Uterus (tissue), 4 donors: ENCODE results near the gene ZDHHC1. TPM values are rescaled to one million over a fixed set of nuclear protein-coding genes. Genes with fewer than 3 reads are reported as not detected.

Experiments
- DNase-seq, 2 donors: peaks; one replicate each; pipeline ENCODE4 v3.0.0-alpha.2; 2019 to 2020
- H3K27ac ChIP-seq, 2 donors: fragments of 200-600 bp; sonication (generic); 1 replicate in 1 of 2; 2 replicates in 1 of 2; pipeline ENCODE4 v1.5.1; 2016 to 2018
- H3K27me3 ChIP-seq, 2 donors: fragments of 200-600 bp; sonication (generic); one replicate each; pipeline ENCODE4 v1.5.1; 2018 to 2019; ENCODE audit warnings: control low read depth in 1 of 2
- H3K36me3 ChIP-seq, 2 donors: fragments of 200-600 bp; sonication (generic); one replicate each; pipeline ENCODE4 v1.5.1; 2019; ENCODE audit warnings: control low read depth in 1 of 2
- H3K4me1 ChIP-seq, 2 donors: fragments of 200-600 bp; sonication (generic); one replicate each; pipeline ENCODE4 v1.5.1; 2018 to 2019; ENCODE audit warnings: control low read depth in 1 of 2
- H3K4me3 ChIP-seq, 2 donors: fragments of 200-600 bp; sonication (generic); 1 replicate in 1 of 2; 2 replicates in 1 of 2; pipeline ENCODE4 v1.5.1; 2018 to 2019; ENCODE audit warnings: mild to moderate bottlenecking in 1 of 2
- H3K9me3 ChIP-seq, 2 donors: fragments of 200-600 bp; sonication (generic); one replicate each; pipeline ENCODE4 v1.5.1; 2019; ENCODE audit warnings: control low read depth in 1 of 2
- CTCF ChIP-seq, 4 experiments: fragments of 200-600 bp in 2 of 4; fragments of 450-650 bp in 2 of 4; sonication (generic) in 2 of 4; IDR thresholded peaks; one replicate each; pipeline ENCODE4 v1.5.1; 2016 to 2019; ENCODE audit warnings: antibody characterized with exemption in 4 of 4, mild to moderate bottlenecking in 2 of 4, moderate library complexity in 1 of 4
- POLR2A ChIP-seq, 2 donors: fragments of 450-650 bp; IDR thresholded peaks; one replicate each; pipeline ENCODE4 v1.6.1; 2016; ENCODE audit warnings: antibody characterized with exemption in 2 of 2, mild to moderate bottlenecking in 1 of 2, moderate library complexity in 1 of 2
- intact Hi-C: fragments of 100-400 bp; cut with DNase I; formaldehyde crosslinking; loops from one replicate; pipeline ENCODE4 v1.15.1; 2023; ENCODE audit warnings: low total_unique reads
- total RNA-seq, 4 donors: library from RNA; depleted of rRNA in 3 of 4; stranded (reverse); fragments of >200 nt in 3 of 4; gene quantifications; one replicate each; pipeline versions ENCODE4 v1.1.0 to v1.2.4, GENCODE V29; 2014 to 2023
- donor health status: DM: yes; HTN: yes; CAD: no.

ZDHHC1 gene
- total RNA-seq, 4 donors from 2014 or later: 14.7 to 30.6 (median 25.6) TPM

GRCh38 chr16:67430977-67431774 lies 14.9 kb upstream of the ZDHHC1 start, which contains the start of gene HSD11B2:
HSD11B2 (plus strand) TSS chr16:67431121; CDS start chr16:67431249, 128 bp downstream.
- peak; percentile 52 to 74 for DNase-seq
- H3K36me3 ChIP-seq: no peaks in the 10 kb centered on the region
- H3K27me3 ChIP-seq: no peaks in the 10 kb centered on the region
- H3K9me3 ChIP-seq: no peaks in the 10 kb centered on the region
- H3K4me1 ChIP-seq: peaks cover 0 to 21% of the 10 kb centered on the region in 2 donors
- intact Hi-C loops: no loop called here
- TF ChIP-seq CTCF (IDR thresholded peaks at IDR 0.05) (peak in 3 of 4 experiments; percentile 3 to 14 (median 13)), POLR2A (IDR thresholded peaks at IDR 0.05) (peak in 1 of 2 donors; percentile 37)
- H3K4me3 ChIP-seq: peak within 1 kb of the TSS; percentile 42 to 44
- peak within 1 kb of the TSS; percentile 59 to 76 for H3K27ac ChIP-seq

GRCh38 chr16:67430504-67430976 lies 14.3 kb upstream of the ZDHHC1 start:
- Histone ChIP-seq H3K4me3 (peak overlapping the region; percentile 42 to 44), H3K4me1 (peaks cover 0 to 21% of the 10 kb centered on the region in 2 donors), H3K27ac (peak overlapping the region; percentile 59 to 76), H3K27me3 (no peaks in the 10 kb centered on the region), H3K36me3 (no peaks in the 10 kb centered on the region), H3K9me3 (no peaks in the 10 kb centered on the region)
- DNase-seq: peak in 1 of 2 donors; percentile 60
- TF ChIP-seq POLR2A (IDR thresholded peaks at IDR 0.05): no peak
- intact Hi-C loops: no loop called here

- H3K27me3 ChIP-seq: no peaks in the 10 kb centered on the region
- no peak for DNase-seq
- H3K4me1 ChIP-seq: peaks cover 0 to 21% of the 10 kb centered on the region in 2 donors
- H3K4me3 ChIP-seq: peak overlapping the region; percentile 42 to 44
- H3K9me3 ChIP-seq: no peaks in the 10 kb centered on the region
- H3K27ac ChIP-seq: peak overlapping the region in 1 of 2 donors; percentile 76
- intact Hi-C loops: loop anchor here (5.0 kb wide), 1 partner anchor 32 kb away; no protein-coding TSS in a partner anchor
- TF ChIP-seq POLR2A (IDR thresholded peaks at IDR 0.05) (no peak), CTCF (IDR thresholded peaks at IDR 0.05) (no peak)
- no peaks in the 10 kb centered on the region for H3K36me3 ChIP-seq
Measured at GRCh38 chr16:67429799-67430503, 13.7 kb upstream of the ZDHHC1 start.

GRCh38 chr16:67429053-67429798 lies 12.9 kb upstream of the ZDHHC1 start:
- Histone ChIP-seq H3K9me3 (no peaks in the 10 kb centered on the region), H3K4me1 (peaks cover 0 to 21% of the 10 kb centered on the region in 2 donors), H3K4me3 (no peak overlapping the region), H3K27ac (no peak overlapping the region), H3K27me3 (no peaks in the 10 kb centered on the region), H3K36me3 (no peaks in the 10 kb centered on the region)
- TF ChIP-seq POLR2A (IDR thresholded peaks at IDR 0.05): no peak
- TF ChIP-seq CTCF (IDR thresholded peaks at IDR 0.05): no peak
- no peak for DNase-seq
- intact Hi-C loops: loop anchor here (5.0 kb wide), 1 partner anchor 33 kb away; no protein-coding TSS in a partner anchor

GRCh38 chr16:67428146-67428731 lies 12.0 kb upstream of the ZDHHC1 start:
- TF ChIP-seq CTCF (IDR thresholded peaks at IDR 0.05): peak; percentile 92 to 93 (median 92)
- TF ChIP-seq POLR2A (IDR thresholded peaks at IDR 0.05): no peak
- DNase-seq: peak; percentile 82 to 83
- Histone ChIP-seq H3K4me1 (peaks cover 0 to 21% of the 10 kb centered on the region in 2 donors), H3K27ac (peak overlapping the region; percentile 5 to 48), H3K27me3 (no peaks in the 10 kb centered on the region), H3K9me3 (no peaks in the 10 kb centered on the region), H3K4me3 (no peak overlapping the region), H3K36me3 (no peaks in the 10 kb centered on the region)
- intact Hi-C loops: loop anchor here (5.0 kb wide), 1 partner anchor 34 kb away; no protein-coding TSS in a partner anchor
